NCI-H524 (cell line): ENCODE data around the gene USH1G.
"Not testable (repeated sequence)": the region's sequence is repeated elsewhere in the genome, so short reads cannot be mapped to it uniquely, and the experiment has no call there.

Experiments used
- DNase-seq, 2 experiments: peaks; one replicate each; lab custom pipeline; 2025; lab: John Stamatoyannopoulos, UW

USH1G gene

DNA sequence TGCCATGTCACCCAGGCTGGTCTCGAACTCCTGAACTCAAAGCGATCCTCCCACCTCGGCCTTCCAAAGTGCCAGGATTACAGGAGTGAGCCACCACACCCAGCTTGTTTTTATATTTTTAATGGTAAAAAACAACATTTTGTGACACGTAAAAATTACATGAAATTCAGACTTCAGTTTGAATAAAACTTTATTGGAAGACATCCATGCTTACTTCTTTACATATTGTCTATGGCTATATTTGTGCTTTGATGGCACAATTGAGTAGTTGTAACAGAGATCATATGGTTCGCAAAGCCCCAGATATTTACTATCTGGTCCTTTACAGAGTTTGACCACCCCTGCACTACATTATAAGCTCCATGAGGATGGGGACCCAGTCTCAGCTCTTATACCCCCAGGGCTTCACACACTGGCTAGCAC lies 48.4 kb downstream of the USH1G start:
- DNase-seq = no peak

DNA sequence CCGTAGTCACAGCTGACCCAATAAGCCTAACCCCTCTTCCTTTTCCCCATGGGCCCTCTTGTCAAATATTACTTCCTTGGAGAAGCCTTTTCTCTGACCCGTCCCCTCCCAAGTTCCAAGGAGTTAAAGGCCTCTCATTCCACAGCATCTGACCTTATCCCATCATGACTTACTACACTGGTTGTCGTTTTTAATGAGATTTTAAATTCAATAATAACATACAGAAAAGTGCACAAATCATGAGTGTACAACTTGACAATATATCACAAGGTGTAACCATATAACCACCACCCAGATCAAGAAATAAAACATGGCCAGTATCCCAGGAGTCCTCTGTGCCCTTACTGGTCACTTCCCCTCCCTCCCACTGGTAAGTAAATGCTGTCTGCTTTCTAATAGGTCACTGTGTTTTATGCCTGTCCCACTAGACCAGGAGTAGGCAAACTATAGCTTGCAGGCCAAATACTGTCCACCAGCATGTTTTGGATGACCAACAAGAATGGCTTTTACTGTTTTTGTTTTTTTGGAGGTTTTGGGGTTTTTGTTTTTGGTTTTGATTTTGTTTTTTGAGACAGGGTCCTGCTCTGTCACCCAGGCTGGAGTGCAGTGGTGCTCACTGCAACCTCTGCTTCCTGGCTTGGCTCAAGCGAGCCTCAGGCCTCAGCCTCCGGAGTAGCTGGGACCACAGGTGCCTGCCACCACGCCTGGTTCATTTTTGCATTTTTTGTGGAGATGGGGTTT lies 49.0 kb downstream of the USH1G start:
- DNase-seq = no peak

- peak; percentile 100 for DNase-seq
Measured at GRCh38 chr17:74873037-74873873, 49.8 kb downstream of the USH1G start.

DNA sequence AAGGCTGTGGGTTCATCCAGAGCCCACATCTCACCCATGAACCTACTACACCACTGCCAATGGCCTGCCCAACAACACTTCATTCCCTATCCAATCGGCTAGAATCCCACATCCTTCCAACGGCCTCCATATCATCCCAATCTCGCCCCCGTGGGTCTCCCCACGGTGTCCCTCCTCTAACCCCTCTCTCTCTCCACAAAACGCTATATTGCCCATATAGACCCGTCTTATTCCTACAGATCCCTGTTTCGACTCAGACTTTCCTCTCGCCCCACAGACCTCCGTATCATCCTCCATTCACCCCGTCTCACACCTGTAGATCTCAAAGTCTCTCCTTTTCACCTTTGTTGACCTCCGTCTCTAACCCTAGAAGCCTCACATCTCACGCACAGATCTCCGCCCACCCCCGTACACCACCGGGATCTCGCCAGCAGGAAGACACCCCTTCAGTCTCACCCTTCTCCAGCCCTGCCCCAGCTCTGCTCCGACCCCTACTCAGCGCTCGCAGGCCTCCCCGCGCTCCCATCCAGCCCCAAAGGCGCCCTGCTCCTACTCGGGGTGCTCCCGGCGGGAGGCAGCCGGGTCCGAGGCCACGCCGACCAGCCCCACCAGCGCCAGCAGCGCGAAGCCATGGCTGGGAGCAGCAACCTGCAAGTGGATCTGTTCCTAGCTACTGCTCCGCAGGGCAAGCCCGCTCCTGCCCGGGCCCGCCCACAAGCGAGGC lies 50.6 kb downstream of the USH1G start, which contains the start of gene FDXR:
Gene FDXR (minus strand): TSS at position 682 of the 724 bp plus-strand sequence. CDS start 50 bp downstream, at position 632.
- no peak for DNase-seq

DNA sequence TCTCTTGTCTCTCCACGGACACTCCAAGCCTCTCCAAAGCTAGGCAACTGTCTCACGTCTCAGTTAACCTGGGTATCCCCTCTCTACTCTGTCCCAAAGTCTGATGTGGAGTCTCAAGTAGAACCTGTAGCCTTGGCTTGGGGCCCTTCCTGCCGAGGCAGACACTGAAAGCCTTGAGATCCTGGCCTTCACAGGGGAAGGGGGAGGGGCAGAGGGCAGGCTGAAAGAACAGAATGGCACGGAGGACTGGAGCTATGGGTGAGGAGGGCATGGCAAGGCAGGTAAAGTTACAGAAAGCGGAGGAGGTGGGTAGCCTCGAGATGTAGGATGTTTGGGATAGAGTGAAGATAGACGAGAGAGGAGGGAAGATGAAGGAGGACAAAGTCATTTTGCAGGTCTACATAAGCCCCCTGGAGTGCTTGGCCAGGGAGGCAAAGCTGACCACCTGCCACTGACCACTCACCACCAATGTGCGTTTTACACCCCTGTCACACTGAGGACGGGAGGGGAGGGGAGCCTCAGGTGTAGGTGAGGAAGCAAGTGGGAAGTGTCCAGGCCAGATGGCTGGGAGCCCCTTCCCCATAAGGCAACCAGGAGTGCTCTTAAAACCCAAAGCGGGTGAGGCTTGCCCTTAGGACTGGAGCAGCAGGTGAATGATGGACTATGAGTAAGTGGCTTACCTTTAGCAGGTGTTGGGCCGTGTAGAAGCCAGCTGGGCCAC lies 51.5 kb downstream of the USH1G start:
- no peak for DNase-seq

- DNase-seq = no peak
Measured at GRCh38 chr17:74870512-74870911, 52.5 kb downstream of the USH1G start.

- not testable (repeated sequence) for DNase-seq
Measured at GRCh38 chr17:74870028-74870427, 53.0 kb downstream of the USH1G start.

DNA sequence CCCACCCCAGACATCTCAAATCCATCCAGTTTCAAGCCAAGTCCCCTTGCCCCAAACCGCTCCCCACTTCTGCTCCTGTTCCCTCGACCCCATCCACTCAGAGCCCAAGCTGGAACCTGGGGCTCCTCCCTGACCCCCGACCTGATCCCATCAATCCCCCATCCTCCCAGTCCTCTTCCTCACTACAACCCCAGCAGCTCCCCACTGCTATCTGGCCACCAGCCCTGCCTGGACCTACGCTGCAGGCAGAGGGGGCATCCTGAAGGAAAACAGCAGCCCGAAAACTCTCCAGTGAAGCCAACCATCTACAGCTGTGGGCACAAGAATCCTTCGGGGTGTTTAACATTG lies 54.2 kb downstream of the USH1G start:
- DNase-seq = no peak

DNA sequence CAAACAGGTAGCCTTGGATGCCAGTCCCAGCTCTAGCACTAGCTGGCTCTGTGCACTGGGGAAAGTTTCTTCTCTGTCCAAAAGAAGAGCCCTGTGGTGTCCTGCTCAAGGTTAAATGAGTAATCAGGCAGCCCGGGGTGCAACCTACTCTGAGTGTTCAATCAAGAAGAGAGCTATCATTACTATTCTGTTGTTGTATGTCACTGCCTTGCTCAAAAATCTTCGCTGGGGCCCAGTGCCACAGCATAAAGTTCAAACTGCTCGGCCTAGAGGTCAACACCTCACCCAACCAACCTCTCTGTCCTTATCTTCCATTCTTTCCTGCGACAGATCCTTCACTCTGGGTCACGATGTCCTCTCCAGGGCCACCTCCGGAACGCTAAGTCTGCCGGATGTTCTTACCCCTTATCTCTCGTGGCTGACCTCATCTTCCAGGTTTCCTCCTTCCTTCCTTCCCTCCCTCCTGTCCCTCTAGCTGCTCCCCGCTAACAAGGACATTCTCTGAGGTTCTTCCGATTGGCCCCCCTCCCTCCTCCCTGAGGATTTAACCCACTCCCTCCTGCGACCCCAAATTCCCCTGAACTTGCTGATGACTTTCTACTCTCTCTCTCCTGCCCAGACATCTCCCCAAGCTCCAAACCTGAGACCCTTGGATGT lies 54.7 kb downstream of the USH1G start:
- no peak for DNase-seq

GRCh38 chr17:74866198-74866835 lies 56.7 kb downstream of the USH1G start:
- no peak for DNase-seq
